WTC11 (cell line): Measurements from ENCODE around the gene C16orf54. TPM values are rescaled to one million over a fixed set of nuclear protein-coding genes. Genes with fewer than 3 reads are reported as not detected.
"Not testable (repeated sequence)": the region's sequence is repeated elsewhere in the genome, so short reads cannot be mapped to it uniquely, and the experiment has no call there.

ENCODE experiments used
- ATAC-seq: fragments of 200-7000 bp; cut with Tn5 transposase; 2 replicates; pipeline ENCODE4 v1.10.0; 2021; ENCODE audit warnings: mild to moderate bottlenecking, moderate library complexity
- CTCF ChIA-PET: fragments of 300-600 bp; sonication (Branson Sonifier 250); formaldehyde crosslinking; loops from one replicate; lab custom pipeline; 2021; ENCODE audit warnings: antibody characterized with exemption; lab: Charles Lee
- POLR2A ChIA-PET: fragments of 350-600 bp; sonication (Branson Sonifier 250); formaldehyde crosslinking; loops from one replicate; lab custom pipeline; 2021; ENCODE audit warnings: antibody characterized with exemption; lab: Charles Lee
- DNase-seq: peaks from one replicate; pipeline ENCODE4 v3.0.0; 2021; ENCODE audit warnings: low spot score
- H3K27ac Mint-ChIP-seq: 2 replicates; pipeline ENCODE4 v1.8.0; 2021; ENCODE audit warnings: mixed read lengths
- H3K27me3 Mint-ChIP-seq: 2 replicates; pipeline ENCODE4 v1.8.0; 2021; ENCODE audit warnings: low read depth, mild to moderate bottlenecking, moderate library complexity, mixed read lengths
- H3K36me3 Mint-ChIP-seq: 2 replicates; pipeline ENCODE4 v1.8.0; 2021; ENCODE audit warnings: mixed read lengths
- H3K4me1 Mint-ChIP-seq: 2 replicates; pipeline ENCODE4 v1.8.0; 2022; ENCODE audit warnings: mixed read lengths
- H3K4me3 Mint-ChIP-seq: 2 replicates; pipeline ENCODE4 v1.8.0; 2021; ENCODE audit warnings: mild to moderate bottlenecking, moderate library complexity, mixed read lengths
- H3K9me3 Mint-ChIP-seq: 2 replicates; pipeline ENCODE4 v1.8.0; 2021; ENCODE audit warnings: mixed read lengths
- CREM ChIP-seq: sonication (generic); formaldehyde crosslinking; IDR thresholded peaks from 2 replicates; pipeline ENCODE4 v1.8.1; 2022; ENCODE audit warnings: mild to moderate bottlenecking, missing genetic modification reagents, moderate library complexity
- GABPB1 ChIP-seq: sonication (generic); formaldehyde crosslinking; IDR thresholded peaks from 2 replicates; pipeline ENCODE4 v1.8.1; 2023; ENCODE audit warnings: mild to moderate bottlenecking, missing genetic modification reagents
- GRHL2 ChIP-seq: fragments of 250-450 bp; sonication (Bioruptor Pico); IDR thresholded peaks from 2 replicates; pipeline ENCODE4 v1.8.0; 2022; ENCODE audit warnings: mild to moderate bottlenecking, moderate library complexity; ENCODE audit not compliant: insufficient replicate concordance, severe bottlenecking
- NFATC4 ChIP-seq: fragments of 250-450 bp; sonication (Bioruptor Pico); IDR thresholded peaks from 2 replicates; pipeline ENCODE4 v1.9.0; 2021; ENCODE audit warnings: mild to moderate bottlenecking
- RORB ChIP-seq: fragments of 250-450 bp; sonication (Bioruptor Pico); IDR thresholded peaks from 2 replicates; pipeline ENCODE4 v1.9.0; 2021; ENCODE audit warnings: mild to moderate bottlenecking
- SMAD3 ChIP-seq: sonication (generic); formaldehyde crosslinking; IDR thresholded peaks from 2 replicates; pipeline ENCODE4 v1.8.0; 2022; ENCODE audit warnings: missing genetic modification reagents, mild to moderate bottlenecking, borderline replicate concordance
- ZNF121 ChIP-seq: sonication (generic); formaldehyde crosslinking; IDR thresholded peaks from 2 replicates; pipeline ENCODE4 v1.8.0; 2023; ENCODE audit warnings: missing genetic modification reagents
- ZNF263 ChIP-seq: sonication (generic); formaldehyde crosslinking; IDR thresholded peaks from 2 replicates; pipeline ENCODE4 v1.8.1; 2022; ENCODE audit warnings: low read depth, mild to moderate bottlenecking, moderate library complexity, missing genetic modification reagents
- ZNF671 ChIP-seq: fragments of 250-450 bp; sonication (Bioruptor Pico); IDR thresholded peaks from 2 replicates; pipeline ENCODE4 v1.8.0; 2021; ENCODE audit warnings: mild to moderate bottlenecking
- total RNA-seq: library from RNA; stranded (reverse); gene quantifications from 3 replicates; pipeline ENCODE4 v1.2.3, GENCODE V29; 2021
- TF ChIP-seq, protein P1 (sequence below): sonication (generic); formaldehyde crosslinking; IDR thresholded peaks from 2 replicates; pipeline ENCODE4 v1.8.1; 2023; ENCODE audit warnings: mild to moderate bottlenecking, missing genetic modification reagents
- TF ChIP-seq, protein P2 (sequence below): sonication (generic); formaldehyde crosslinking; IDR thresholded peaks from 2 replicates; pipeline ENCODE4 v1.8.1; 2023; ENCODE audit warnings: mild to moderate bottlenecking, missing genetic modification reagents, moderate library complexity
- TF ChIP-seq, protein P3 (sequence below): sonication (generic); formaldehyde crosslinking; IDR thresholded peaks from 2 replicates; pipeline ENCODE4 v1.8.0; 2022; ENCODE audit warnings: mild to moderate bottlenecking, missing genetic modification reagents
- TF ChIP-seq, protein P4 (sequence below): sonication (generic); formaldehyde crosslinking; IDR thresholded peaks from 2 replicates; pipeline ENCODE4 v1.8.0; 2023; ENCODE audit warnings: missing genetic modification reagents, mild to moderate bottlenecking, borderline replicate concordance
- TF ChIP-seq, protein P5 (sequence below): sonication (generic); formaldehyde crosslinking; conservative IDR thresholded peaks from 2 replicates; pipeline ENCODE4 v1.8.1; 2022; ENCODE audit warnings: mild to moderate bottlenecking, missing genetic modification reagents

The C16orf54 gene
- total RNA-seq, 1 experiment from 2014 or later = 0.09 TPM

DNA sequence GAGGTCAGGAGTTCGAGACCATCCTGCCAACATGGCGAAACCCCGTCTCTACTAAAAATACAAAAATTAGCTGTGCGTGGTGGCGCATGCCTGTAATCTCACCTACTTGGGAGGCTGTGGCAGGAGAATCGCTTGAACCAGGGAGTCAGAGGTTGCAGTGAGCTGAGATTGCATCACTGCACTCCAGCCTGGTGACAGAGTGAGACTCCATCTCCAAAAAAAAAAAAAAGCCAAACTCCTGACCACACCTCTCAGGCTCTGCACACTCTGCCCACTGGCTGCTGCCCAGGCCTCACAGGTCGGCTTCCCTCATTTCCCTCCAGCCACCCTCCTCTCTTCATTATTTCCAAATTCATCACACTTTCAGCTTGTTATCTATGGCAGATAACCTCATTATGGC, 26.5 kb upstream of the C16orf54 start:
- H3K4me1 Mint-ChIP-seq, ATAC-seq, DNase-seq, H3K9me3 Mint-ChIP-seq, H3K4me3 Mint-ChIP-seq, H3K27me3 Mint-ChIP-seq, H3K27ac Mint-ChIP-seq, H3K36me3 Mint-ChIP-seq, POLR2A ChIA-PET: not testable (repeated sequence)
- CTCF ChIA-PET = interaction anchor here (1.8 to 2.1 kb wide), 2 partner anchors 13 to 18 kb away, joined by 4 to 7 read pairs; partner anchors contain the start of gene KIF22
- TF ChIP-seq GABPB1 (CRISPR knock-in tag) = peak; percentile 57; the same call in 1 of the 2 replicates

DNA sequence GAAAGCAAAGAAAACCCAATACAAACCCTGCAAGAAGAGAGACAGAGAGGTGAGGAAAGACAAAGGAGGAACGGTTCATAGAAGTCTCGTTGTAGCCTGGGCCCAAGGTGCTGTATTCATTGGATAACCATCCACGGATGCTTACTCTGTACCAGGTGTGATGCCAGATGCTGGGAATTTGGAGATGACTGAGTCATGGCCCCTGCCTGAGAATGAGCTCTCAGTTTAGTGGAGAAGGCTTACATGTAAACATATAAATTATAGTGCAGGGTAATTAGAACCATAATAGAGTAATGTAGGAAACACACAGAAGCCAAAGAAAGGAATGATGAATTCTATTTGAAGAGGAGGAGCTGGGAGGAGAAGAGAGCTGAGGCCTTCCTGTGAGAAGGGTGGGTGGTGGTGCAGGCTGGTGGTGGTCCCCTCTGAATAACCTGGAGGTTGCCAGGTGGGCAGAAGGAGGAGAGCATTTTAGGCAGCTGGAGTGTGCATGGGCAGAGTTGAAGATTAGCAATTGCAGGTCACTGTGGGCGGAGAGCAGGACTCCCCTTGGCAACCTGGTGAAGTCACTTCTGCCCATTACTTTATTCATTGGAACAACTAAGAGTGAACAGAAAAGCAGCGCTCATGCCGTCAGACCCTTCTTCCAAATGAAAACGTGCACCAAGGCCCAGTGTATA, 24.6 kb upstream of the C16orf54 start:
- no peak overlapping the region for H3K4me3 Mint-ChIP-seq
- H3K9me3 Mint-ChIP-seq = no peaks in the 10 kb centered on the region
- TF ChIP-seq NFATC4 (CRISPR knock-in tag) (no peak), CREM (CRISPR knock-in tag) (no peak), GRHL2 (no peak)
- TF ChIP-seq, all 79 proteins: peak for 0
- Mint-ChIP-seq H3K27me3 (no peaks in the 10 kb centered on the region; the same call in 1 of the 2 replicates), H3K27ac (no peak overlapping the region; the same call in 1 of the 2 replicates), H3K36me3 (no peaks in the 10 kb centered on the region), H3K4me1 (peaks cover 6% of the 10 kb centered on the region)
- ChIA-PET CTCF (interaction anchor here (1.3 to 1.8 kb wide), 2 partner anchors 15 to 78 kb away, joined by 4 to 10 read pairs; no protein-coding TSS in a partner anchor), POLR2A (no interaction called here)
- no peak for DNase-seq
- no peak for ATAC-seq

DNA sequence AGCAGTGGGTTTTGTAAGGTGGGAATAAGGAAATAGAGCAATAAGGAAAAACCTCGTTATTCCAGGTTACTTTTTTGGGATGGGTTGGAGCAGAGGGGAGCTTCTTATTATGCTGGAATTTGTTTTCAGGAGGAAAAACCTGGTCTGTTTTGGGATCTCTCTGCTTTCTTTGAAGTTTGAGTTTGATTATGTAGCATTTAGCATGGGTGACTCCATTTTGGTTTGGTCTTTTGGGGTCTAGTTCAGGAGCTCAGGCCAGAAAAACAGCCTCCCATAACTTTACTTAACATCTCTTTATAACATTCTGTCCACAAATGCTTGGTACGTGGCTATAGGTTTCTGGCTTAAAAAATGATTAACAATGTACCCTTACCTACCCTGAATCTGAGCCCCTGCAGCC, 23.7 kb upstream of the C16orf54 start:
- H3K27me3 Mint-ChIP-seq = peaks cover 2% of the 10 kb centered on the region; the same call in 1 of the 2 replicates
- DNase-seq = no peak
- no peak overlapping the region for H3K4me3 Mint-ChIP-seq
- no peaks in the 10 kb centered on the region for H3K36me3 Mint-ChIP-seq
- H3K9me3 Mint-ChIP-seq = no peaks in the 10 kb centered on the region
- peaks cover 6% of the 10 kb centered on the region for H3K4me1 Mint-ChIP-seq
- ATAC-seq = no peak
- CTCF ChIA-PET = interaction anchor here (1.8 kb wide), 1 partner anchor 15 kb away, joined by 10 read pairs; no protein-coding TSS in a partner anchor
- POLR2A ChIA-PET = no interaction called here
- no peak overlapping the region for H3K27ac Mint-ChIP-seq
- TF ChIP-seq, protein P1, sequence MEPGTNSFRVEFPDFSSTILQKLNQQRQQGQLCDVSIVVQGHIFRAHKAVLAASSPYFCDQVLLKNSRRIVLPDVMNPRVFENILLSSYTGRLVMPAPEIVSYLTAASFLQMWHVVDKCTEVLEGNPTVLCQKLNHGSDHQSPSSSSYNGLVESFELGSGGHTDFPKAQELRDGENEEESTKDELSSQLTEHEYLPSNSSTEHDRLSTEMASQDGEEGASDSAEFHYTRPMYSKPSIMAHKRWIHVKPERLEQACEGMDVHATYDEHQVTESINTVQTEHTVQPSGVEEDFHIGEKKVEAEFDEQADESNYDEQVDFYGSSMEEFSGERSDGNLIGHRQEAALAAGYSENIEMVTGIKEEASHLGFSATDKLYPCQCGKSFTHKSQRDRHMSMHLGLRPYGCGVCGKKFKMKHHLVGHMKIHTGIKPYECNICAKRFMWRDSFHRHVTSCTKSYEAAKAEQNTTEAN = no peak
- no peak for TF ChIP-seq ZNF671 (CRISPR knock-in tag)
- TF ChIP-seq, protein P2, sequence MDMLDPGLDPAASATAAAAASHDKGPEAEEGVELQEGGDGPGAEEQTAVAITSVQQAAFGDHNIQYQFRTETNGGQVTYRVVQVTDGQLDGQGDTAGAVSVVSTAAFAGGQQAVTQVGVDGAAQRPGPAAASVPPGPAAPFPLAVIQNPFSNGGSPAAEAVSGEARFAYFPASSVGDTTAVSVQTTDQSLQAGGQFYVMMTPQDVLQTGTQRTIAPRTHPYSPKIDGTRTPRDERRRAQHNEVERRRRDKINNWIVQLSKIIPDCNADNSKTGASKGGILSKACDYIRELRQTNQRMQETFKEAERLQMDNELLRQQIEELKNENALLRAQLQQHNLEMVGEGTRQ (CRISPR knock-in tag) = no peak
- TF ChIP-seq, protein P3, sequence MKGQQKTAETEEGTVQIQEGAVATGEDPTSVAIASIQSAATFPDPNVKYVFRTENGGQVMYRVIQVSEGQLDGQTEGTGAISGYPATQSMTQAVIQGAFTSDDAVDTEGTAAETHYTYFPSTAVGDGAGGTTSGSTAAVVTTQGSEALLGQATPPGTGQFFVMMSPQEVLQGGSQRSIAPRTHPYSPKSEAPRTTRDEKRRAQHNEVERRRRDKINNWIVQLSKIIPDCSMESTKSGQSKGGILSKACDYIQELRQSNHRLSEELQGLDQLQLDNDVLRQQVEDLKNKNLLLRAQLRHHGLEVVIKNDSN = no peak
- TF ChIP-seq ZNF121 = no peak
- no peak for TF ChIP-seq RORB
- TF ChIP-seq SMAD3 = no peak
- TF ChIP-seq, protein P4, sequence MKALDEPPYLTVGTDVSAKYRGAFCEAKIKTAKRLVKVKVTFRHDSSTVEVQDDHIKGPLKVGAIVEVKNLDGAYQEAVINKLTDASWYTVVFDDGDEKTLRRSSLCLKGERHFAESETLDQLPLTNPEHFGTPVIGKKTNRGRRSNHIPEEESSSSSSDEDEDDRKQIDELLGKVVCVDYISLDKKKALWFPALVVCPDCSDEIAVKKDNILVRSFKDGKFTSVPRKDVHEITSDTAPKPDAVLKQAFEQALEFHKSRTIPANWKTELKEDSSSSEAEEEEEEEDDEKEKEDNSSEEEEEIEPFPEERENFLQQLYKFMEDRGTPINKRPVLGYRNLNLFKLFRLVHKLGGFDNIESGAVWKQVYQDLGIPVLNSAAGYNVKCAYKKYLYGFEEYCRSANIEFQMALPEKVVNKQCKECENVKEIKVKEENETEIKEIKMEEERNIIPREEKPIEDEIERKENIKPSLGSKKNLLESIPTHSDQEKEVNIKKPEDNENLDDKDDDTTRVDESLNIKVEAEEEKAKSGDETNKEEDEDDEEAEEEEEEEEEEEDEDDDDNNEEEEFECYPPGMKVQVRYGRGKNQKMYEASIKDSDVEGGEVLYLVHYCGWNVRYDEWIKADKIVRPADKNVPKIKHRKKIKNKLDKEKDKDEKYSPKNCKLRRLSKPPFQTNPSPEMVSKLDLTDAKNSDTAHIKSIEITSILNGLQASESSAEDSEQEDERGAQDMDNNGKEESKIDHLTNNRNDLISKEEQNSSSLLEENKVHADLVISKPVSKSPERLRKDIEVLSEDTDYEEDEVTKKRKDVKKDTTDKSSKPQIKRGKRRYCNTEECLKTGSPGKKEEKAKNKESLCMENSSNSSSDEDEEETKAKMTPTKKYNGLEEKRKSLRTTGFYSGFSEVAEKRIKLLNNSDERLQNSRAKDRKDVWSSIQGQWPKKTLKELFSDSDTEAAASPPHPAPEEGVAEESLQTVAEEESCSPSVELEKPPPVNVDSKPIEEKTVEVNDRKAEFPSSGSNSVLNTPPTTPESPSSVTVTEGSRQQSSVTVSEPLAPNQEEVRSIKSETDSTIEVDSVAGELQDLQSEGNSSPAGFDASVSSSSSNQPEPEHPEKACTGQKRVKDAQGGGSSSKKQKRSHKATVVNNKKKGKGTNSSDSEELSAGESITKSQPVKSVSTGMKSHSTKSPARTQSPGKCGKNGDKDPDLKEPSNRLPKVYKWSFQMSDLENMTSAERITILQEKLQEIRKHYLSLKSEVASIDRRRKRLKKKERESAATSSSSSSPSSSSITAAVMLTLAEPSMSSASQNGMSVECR (CRISPR knock-in tag) = no peak
- TF ChIP-seq, protein P5, sequence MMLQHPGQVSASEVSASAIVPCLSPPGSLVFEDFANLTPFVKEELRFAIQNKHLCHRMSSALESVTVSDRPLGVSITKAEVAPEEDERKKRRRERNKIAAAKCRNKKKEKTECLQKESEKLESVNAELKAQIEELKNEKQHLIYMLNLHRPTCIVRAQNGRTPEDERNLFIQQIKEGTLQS = no peak
- no peak for TF ChIP-seq ZNF263 (CRISPR knock-in tag)
